ENCODE results near the gene FBXO47. TPM values are rescaled to one million over a fixed set of nuclear protein-coding genes. Genes with fewer than 3 reads are reported as not detected.
A peak's percentile ranks its signal among the peaks of the same experiment; 100 is the strongest.
"Not testable (repeated sequence)": the region's sequence is repeated elsewhere in the genome, so short reads cannot be mapped to it uniquely, and the experiment has no call there.

FBXO47 gene
- total RNA-seq, 1 experiment from 2014 or later: not detected

- DNase-seq (ENCODE audit: low read depth, low spot score): no peak
- in situ Hi-C loops (cut with HindIII; ENCODE audit: low pct_unique_long_range_greater_than_20kb, low sequenced_read_pairs): no loop called here
Measured at GRCh38 chr17:38939987-38940386, 27.2 kb downstream of the FBXO47 start.

- in situ Hi-C loops (cut with HindIII; ENCODE audit: low pct_unique_long_range_greater_than_20kb, low sequenced_read_pairs); DNase-seq (ENCODE audit: low read depth, low spot score): not testable (repeated sequence)
Measured at GRCh38 chr17:38933962-38934361, 33.2 kb downstream of the FBXO47 start.

DNA sequence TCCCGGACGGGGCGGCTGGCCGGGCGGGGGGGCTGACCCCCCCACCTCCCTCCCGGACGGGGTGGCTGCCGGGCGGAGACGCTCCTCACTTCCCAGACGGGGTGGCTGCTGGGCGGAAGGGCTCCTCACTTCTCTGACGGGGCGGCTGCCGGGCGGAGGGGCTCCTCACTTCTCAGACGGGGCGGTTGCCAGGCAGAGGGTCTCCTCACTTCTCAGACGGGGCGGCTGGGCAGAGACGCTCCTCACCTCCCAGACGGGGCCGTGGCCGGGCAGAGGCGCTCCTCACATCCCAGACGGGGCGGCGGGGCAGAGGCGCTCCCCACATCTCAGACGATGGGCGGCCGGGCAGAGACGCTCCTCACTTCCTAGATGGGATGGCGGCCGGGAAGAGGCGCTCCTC lies 36.4 kb downstream of the FBXO47 start:
- in situ Hi-C loops (cut with HindIII; ENCODE audit: low pct_unique_long_range_greater_than_20kb, low sequenced_read_pairs); DNase-seq (ENCODE audit: low read depth, low spot score): not testable (repeated sequence)

- in situ Hi-C loops (cut with HindIII; ENCODE audit: low pct_unique_long_range_greater_than_20kb, low sequenced_read_pairs): no loop called here
- DNase-seq (ENCODE audit: low read depth, low spot score): no peak
Measured at GRCh38 chr17:38926293-38927070, 40.7 kb downstream of the FBXO47 start.

DNA sequence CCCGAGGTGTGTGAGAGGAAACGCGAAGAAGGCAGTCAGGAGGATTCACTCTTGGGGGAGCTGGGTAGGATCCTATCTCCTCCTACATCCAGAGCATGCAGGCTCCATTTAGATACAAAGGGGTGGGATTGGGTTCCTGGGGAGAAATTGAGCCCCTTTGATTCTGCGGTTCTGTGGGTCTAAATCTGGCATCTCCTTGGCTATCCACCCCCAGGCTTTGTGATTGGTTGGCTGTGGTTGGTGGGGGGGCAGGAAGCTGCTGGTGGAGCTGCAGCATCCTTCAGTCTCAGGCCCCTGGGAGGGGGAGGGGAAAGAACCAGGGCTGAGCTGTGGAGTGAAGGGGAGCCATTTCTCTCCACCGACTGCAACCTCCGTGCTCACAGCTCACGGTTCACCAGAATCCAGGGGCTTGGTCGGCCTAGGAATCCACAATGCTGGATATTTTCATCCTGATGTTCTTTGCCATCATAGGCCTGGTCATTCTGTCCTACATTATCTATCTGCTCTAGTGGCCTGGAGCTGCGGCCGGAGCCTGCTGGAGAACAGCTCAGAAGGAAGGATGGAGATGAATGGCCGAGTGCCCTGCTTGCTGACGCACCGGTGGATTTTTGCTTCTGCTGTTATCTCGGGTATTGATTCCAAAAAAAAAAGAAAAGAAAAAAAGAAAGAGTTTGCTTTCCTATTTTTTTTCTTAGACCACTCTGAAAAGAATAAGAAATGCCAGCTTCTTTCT lies 41.8 kb downstream of the FBXO47 start, which contains the start of gene LASP1NB:
LASP1NB (plus strand) TSS at position 352 of the 733 bp plus-strand sequence.
- in situ Hi-C loops (cut with HindIII; ENCODE audit: low pct_unique_long_range_greater_than_20kb, low sequenced_read_pairs): no loop called here
- no peak for DNase-seq (ENCODE audit: low read depth, low spot score)

- in situ Hi-C loops (cut with HindIII; ENCODE audit: low pct_unique_long_range_greater_than_20kb, low sequenced_read_pairs): no loop called here
- DNase-seq (ENCODE audit: low read depth, low spot score): peak; percentile 32
Measured at GRCh38 chr17:38922538-38923297, 44.5 kb downstream of the FBXO47 start.

GRCh38 chr17:38921756-38922411 lies 45.3 kb downstream of the FBXO47 start:
- no peak for DNase-seq (ENCODE audit: low read depth, low spot score)
- in situ Hi-C loops (cut with HindIII; ENCODE audit: low pct_unique_long_range_greater_than_20kb, low sequenced_read_pairs): no loop called here

GRCh38 chr17:38920374-38921291 lies 46.6 kb downstream of the FBXO47 start:
- DNase-seq (ENCODE audit: low read depth, low spot score): no peak
- in situ Hi-C loops (cut with HindIII; ENCODE audit: low pct_unique_long_range_greater_than_20kb, low sequenced_read_pairs): no loop called here

GRCh38 chr17:38919316-38920078 lies 47.7 kb downstream of the FBXO47 start:
- DNase-seq (ENCODE audit: low read depth, low spot score): no peak
- in situ Hi-C loops (cut with HindIII; ENCODE audit: low pct_unique_long_range_greater_than_20kb, low sequenced_read_pairs): no loop called here

GRCh38 chr17:38918916-38919315 lies 48.3 kb downstream of the FBXO47 start:
- DNase-seq (ENCODE audit: low read depth, low spot score): no peak

GRCh38 chr17:38918129-38918913 lies 48.9 kb downstream of the FBXO47 start:
- DNase-seq (ENCODE audit: low read depth, low spot score): no peak
- in situ Hi-C loops (cut with HindIII; ENCODE audit: low pct_unique_long_range_greater_than_20kb, low sequenced_read_pairs): no loop called here

More at GRCh38 chr17:38918916-38919315, 48.3 kb downstream of the FBXO47 start:
- in situ Hi-C loops (cut with HindIII; ENCODE audit: low pct_unique_long_range_greater_than_20kb, low sequenced_read_pairs): no loop called here

DNA sequence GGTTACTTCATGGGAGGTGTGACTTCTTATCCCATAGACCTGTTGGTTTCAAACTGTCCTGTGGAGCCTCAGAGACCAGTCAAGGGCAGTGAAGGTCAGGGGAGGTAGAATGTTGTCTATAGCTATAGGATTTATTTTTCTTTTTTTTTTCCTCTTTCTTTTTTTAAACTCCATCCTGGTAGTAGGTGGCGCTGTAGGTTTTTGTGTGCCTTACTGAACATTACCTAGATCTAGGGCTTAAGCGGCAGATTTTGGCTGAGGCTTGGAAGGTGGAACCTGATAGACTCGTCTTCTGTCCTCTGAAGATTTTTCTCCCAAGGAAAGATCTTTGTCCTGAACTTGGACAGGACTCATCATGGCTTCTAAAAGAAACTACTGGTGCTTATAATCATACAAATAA lies 49.9 kb downstream of the FBXO47 start:
- peak; percentile 34 for DNase-seq (ENCODE audit: low read depth, low spot score)
- in situ Hi-C loops (cut with HindIII; ENCODE audit: low pct_unique_long_range_greater_than_20kb, low sequenced_read_pairs): no loop called here

DNA sequence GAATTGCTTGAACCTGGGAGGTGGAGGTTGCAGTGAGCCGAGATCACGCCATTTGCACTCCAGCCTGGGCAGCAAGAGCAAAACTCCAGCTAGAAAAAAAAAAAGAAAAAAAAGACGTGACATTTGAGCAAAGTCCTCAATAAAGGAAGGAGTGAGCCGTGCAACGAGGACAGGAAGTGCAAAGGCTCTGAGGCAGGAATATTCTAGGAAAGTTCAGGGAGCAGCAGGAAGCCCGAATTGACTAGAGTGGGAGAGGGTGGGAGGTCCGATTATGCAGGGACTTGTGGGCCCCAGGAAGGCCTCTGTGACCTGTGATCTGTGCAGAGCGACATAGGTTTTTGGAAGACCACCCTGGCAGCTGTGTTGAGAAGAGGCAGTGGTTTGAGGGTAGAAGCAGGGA lies 50.4 kb downstream of the FBXO47 start:
- DNase-seq (ENCODE audit: low read depth, low spot score): no peak
- in situ Hi-C loops (cut with HindIII; ENCODE audit: low pct_unique_long_range_greater_than_20kb, low sequenced_read_pairs): no loop called here

- DNase-seq (ENCODE audit: low read depth, low spot score): no peak
- in situ Hi-C loops (cut with HindIII; ENCODE audit: low pct_unique_long_range_greater_than_20kb, low sequenced_read_pairs): no loop called here
Measured at GRCh38 chr17:38915639-38915995, 51.6 kb downstream of the FBXO47 start.

All from SK-MEL-5 (cell line).